ENCODE results near the gene FAM25G.

The FAM25G gene

DNA sequence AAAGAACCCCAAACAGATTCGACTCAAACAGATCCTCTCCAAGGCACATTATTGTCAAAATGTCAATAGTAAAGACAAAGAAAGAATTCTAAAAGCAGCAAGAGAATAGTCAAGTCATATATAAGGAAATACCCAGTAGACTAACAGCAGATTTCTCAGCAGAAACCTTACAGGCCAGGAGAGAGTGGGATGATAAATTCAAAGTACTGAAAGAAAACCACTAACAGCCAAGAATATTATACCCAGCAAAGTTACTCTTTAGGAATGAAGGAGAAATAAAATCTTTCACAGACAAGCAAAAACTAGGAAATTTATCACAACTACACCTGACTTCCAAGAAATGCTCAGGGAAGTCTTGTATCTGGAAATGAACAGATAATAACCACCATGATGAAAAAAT lies 45.8 kb downstream of the FAM25G start:
- no peak for DNase-seq

DNA sequence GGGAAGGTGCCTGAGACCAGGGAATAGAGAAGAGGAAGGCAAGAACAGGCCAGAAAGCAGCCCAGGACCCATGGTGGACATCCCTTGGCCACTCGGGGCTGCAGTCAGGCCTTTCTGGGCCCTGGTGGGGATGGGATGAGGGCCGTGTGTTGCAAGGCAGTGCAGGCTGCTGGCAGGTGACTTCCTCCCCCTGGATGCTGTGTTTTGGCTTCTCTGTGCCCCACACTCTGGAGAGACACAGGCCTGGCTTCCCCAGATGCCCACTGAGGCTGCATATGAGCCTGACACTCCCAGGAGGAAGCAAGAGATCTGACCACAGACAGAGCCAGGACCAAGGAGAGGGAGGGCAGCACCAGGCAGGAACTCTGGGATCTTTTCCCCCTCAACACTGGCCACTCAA lies 47.5 kb downstream of the FAM25G start:
- no peak for DNase-seq

DNA sequence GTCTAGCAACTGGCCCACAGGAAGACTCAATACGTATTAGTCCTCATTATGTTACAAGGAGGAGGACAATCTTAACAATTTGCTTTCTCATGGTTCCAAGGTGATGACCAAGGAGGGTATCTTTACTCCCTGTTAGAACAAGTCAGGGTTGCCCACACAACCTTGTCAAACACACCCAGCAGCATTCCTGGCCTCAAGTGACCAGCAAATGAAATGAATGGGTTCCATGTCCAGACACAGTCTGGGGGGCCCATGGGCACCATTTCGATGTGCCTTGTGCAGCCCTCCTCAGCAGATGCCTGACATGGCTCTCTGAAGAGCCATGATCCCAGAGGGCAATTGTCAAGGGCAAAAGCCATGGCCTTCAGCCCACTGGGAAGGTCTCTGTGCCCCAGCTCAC lies 48.4 kb downstream of the FAM25G start:
- DNase-seq = no peak

DNA sequence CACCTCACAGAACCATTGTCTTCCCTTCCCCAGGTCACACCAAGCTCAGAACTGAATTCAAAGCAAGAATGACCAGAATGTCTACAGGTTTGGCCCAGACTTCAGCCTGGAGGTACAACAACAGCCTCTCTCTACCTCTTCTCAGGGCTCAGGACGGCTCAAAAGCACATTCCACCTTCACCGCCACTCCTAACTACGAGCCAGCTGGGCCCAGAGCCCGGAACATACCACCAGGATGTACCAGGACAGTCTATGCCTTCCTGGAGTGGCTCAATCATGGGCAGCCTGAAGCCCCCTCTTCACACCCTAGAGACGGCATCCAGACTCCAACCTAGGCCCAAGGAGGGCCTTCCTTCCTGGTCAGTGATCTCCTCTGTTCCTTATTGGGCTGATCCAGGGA lies 49.1 kb downstream of the FAM25G start:
- no peak for DNase-seq

DNA sequence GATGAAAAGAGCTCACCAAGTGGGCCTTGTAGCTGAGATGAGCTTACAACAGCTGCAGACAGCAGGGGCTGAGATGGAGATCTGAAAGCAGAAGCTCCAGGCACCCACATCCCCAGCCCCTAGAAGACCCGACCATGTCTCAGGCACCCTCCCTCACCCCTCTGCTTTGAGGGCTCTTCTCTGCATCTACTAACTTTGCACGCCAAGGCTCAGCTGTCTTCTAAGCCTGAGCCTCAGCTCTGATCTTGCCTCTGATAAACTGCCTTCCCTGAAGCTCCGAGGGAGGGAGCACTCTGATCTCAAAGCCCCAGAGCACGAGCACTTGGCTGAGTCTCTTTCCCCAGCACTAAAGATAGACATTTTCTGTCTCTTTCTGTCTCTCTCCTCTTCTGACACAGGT lies 49.6 kb downstream of the FAM25G start:
- DNase-seq = no peak

DNA sequence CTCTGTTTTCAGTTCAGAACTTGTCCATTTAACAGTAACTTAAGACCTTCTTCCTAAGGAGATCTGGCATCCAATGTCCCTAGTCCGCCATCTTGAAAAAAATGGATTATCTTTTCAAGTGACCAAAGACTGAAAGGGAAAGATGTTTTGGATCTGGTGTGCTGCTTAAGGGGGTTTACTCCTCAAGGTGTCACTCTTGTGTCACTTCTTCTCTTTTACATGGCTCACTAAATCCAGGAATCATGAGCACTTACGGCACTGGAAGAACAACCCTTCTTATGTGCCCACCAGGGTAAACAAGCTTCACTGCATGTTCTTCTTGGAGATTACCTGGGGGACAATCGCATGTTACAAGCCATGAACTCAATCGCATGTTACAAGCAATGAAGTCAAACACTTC lies 51.3 kb downstream of the FAM25G start:
- DNase-seq = no peak

DNA sequence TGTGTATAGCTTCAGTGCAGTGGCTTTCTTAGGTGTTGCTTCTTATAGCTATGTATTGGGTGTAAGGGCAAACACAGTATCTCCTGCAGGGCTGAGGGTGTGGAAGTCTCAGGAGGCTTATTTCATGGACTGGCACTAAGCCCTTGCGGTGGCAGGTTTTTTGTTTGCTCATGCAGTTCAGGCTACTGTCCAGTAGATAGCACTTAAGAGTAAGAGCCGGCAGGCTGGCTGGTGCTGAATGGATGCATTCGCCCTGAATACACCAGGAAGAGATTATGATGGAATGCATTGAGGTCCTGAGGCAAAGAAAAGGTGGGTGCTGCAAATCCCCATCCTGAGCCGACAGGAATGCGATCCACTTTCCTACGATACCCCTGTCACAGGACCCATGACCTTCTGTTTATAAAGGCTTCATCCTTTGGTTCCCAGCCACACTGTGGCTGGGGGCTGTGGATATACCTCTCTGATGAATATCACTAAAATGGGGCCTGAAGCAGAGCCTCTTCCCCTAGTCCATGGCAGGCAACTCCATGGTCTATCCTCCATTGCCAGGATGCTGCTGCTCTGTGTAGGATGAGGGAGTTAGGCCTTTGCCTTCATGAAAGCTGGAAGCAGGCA lies 52.5 kb downstream of the FAM25G start:
- no peak for DNase-seq
